GM20000 (cell line): Measurements from ENCODE around the gene LETM1.

Experiments used
- DNase-seq: peaks from one replicate; pipeline ENCODE4 v3.0.0; 2012; ENCODE audit warnings: low spot score
- CTCF ChIP-seq: IDR thresholded peaks from 2 replicates; pipeline ENCODE4 v1.5.1; 2012; ENCODE audit warnings: mild to moderate bottlenecking, control low read depth; ENCODE audit errors: extremely low read depth, missing control alignments

The LETM1 gene

GRCh38 chr4:1856071-1856942 lies at the start of gene LETM1:
Gene LETM1 (minus strand): TSS chr4:1856156. CDS start chr4:1855950, 206 bp downstream.
- no peak for TF ChIP-seq CTCF
- peak; percentile 99 for DNase-seq

DNA sequence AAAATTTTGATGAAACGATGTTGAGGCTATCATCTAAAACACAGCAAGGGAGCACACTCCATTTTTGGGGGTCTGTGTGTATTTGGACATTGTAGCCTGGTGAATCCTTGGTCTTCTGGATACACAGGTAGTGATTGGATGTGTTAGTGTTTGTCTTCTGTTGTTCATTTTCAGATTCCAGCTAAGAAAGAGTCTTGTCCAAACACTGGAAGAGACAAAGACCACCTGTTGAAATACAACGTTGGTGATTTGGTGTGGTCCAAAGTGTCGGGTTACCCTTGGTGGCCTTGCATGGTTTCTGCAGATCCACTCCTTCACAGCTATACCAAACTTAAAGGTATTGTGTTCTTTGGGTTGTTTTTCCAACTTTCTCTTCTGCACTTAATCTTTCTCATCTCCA lies 48.1 kb upstream of the LETM1 start:
- DNase-seq, result no peak
- no peak for TF ChIP-seq CTCF

GRCh38 chr4:1903035-1903434 lies 47.1 kb upstream of the LETM1 start:
- TF ChIP-seq CTCF, result no peak
- no peak for DNase-seq

DNA sequence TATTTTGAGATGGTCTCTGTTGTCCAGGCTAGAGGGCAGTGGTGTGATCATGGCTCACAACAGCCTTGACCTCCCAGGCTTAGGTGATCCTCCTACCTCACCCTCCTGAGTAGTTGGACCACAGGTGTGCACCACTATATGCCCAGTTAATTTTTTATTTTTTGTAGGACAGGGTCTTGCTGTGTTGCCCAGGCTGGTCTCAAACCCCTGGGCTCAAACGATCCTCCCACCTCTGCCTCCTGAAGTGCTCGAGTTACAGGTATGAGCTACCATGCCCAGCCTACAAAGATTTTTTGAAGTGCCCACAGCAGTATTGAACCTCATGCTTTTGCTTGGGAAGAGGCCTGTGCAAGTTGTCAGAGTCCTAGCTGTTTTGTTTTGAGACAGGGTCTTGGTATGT lies 46.3 kb upstream of the LETM1 start:
- TF ChIP-seq CTCF, result no peak
- no peak for DNase-seq

DNA sequence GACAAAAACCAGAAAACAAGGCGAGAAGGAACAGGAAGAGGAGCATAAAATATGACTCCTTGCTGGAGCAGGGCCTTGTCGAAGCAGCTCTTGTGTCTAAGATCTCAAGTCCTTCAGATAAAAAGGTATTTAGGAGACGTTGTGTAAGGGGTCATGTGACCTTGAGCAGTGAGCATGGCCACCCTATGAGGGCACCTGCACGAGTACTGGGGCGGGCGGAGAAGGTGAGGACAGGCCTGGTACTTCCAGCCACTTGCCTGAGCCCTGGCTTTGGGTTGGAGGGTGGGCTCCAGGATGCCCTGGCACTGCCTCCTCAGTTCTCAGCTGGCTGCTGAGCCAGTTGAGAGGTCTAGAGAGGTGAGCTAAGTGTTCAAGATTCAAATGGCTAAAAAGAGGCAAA lies 45.2 kb upstream of the LETM1 start:
- no peak for DNase-seq
- no peak for TF ChIP-seq CTCF

DNA sequence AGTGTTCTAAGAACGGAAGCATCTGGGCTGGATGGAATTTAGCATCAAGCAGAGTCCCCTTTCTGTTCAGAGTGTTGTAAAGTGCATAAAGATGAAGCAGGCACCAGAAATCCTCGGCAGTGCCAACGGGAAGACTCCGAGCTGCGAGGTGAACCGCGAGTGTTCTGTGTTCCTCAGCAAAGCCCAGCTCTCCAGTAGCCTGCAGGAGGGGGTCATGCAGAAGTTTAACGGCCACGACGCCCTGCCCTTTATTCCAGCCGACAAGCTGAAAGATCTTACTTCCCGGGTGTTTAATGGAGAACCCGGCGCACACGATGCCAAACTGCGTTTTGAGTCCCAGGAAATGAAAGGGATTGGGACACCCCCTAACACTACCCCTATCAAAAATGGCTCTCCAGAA lies 44.7 kb upstream of the LETM1 start:
- DNase-seq, result no peak
- no peak for TF ChIP-seq CTCF

DNA sequence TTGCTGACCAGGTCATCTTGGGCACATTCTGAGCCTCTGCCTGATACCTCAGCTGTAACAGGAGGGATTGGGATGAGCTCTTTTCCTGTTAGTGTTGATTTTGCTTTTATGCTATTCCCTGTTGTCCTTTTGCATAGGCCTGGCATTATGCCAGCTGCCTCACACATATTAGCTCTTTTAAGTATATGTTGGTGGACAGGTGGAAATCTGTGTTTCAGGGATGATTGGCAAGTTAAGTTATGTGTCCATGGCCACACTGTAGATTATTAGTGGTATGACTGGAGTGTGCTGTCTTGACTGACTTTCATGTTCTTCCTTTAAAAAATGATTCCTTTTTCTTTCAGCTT lies 44.1 kb upstream of the LETM1 start:
- no peak for DNase-seq
- TF ChIP-seq CTCF, result no peak
